CD4-positive, alpha-beta T cell (primary cell): ENCODE measurements around the gene STRAP. TPM values are rescaled to one million over a fixed set of nuclear protein-coding genes. Genes with fewer than 3 reads are reported as not detected.

Experiments
- ATAC-seq: fragments of 200-7000 bp; cut with Tn5 transposase; one replicate; pipeline ENCODE4 v1.10.0; 2022; ENCODE audit warnings: mild to moderate bottlenecking; ENCODE audit not compliant: poor library complexity
- CTCF ChIA-PET: fragments of 350-600 bp; sonication (Branson Sonifier 250); formaldehyde crosslinking; loops from one replicate; lab custom pipeline; 2021; ENCODE audit warnings: antibody characterized with exemption, inconsistent platforms; lab: Charles Lee
- POLR2A ChIA-PET: fragments of 350-600 bp; sonication (Branson Sonifier 250); formaldehyde crosslinking; loops from one replicate; lab custom pipeline; 2021; ENCODE audit warnings: antibody characterized with exemption, inconsistent platforms; lab: Charles Lee
- DNase-seq, 14 experiments: peaks; one replicate each; pipeline ENCODE4 v3.0.0-alpha.2; 2013 to 2020; ENCODE audit warnings: mixed read lengths in 2 of 14
- H3K27ac ChIP-seq, 2 donors: one replicate each; pipeline versions ENCODE4 v1.5.1 to v1.7.0; 2013; ENCODE audit warnings: low read length in 2 of 2, low read depth in 1 of 2, mild to moderate bottlenecking in 1 of 2
- H3K27me3 ChIP-seq, 2 experiments: 1 replicate in 1 of 2; 2 replicates in 1 of 2; pipeline versions ENCODE4 v1.6.1 to v1.7.0; 2013; ENCODE audit warnings: low read length in 2 of 2, control low read depth in 1 of 2, mild to moderate bottlenecking in 1 of 2, moderate library complexity in 1 of 2; ENCODE audit not compliant: insufficient read depth in 2 of 2, control insufficient read depth in 1 of 2
- H3K36me3 ChIP-seq: one replicate; pipeline ENCODE4 v1.6.1; 2013; ENCODE audit warnings: low read length, control low read depth; ENCODE audit not compliant: insufficient read depth
- H3K4me1 ChIP-seq: one replicate; pipeline ENCODE4 v1.6.1; 2013; ENCODE audit warnings: low read length, control low read depth; ENCODE audit not compliant: insufficient read depth
- H3K4me3 ChIP-seq: one replicate; pipeline ENCODE4 v1.5.1; 2013; ENCODE audit warnings: mild to moderate bottlenecking, low read length, moderate library complexity
- H3K9me3 ChIP-seq, 2 experiments: 1 replicate in 1 of 2; 2 replicates in 1 of 2; pipeline versions ENCODE4 v1.6.1 to v1.7.0; 2013; ENCODE audit warnings: low read length in 2 of 2, mild to moderate bottlenecking in 2 of 2, control low read depth in 1 of 2, moderate library complexity in 1 of 2; ENCODE audit not compliant: control insufficient read depth in 1 of 2, insufficient read depth in 1 of 2
- H3K27ac Mint-ChIP-seq: one replicate; pipeline ENCODE4 v1.8.0; 2020; ENCODE audit warnings: mixed read lengths
- H3K27me3 Mint-ChIP-seq: one replicate; pipeline ENCODE4 v1.8.0; 2021; ENCODE audit warnings: mixed read lengths
- H3K36me3 Mint-ChIP-seq: one replicate; pipeline ENCODE4 v1.8.0; 2021; ENCODE audit warnings: low read depth, mixed read lengths
- H3K4me1 Mint-ChIP-seq: one replicate; pipeline ENCODE4 v1.8.0; 2021; ENCODE audit warnings: low read depth, mixed read lengths
- H3K4me3 Mint-ChIP-seq: one replicate; pipeline ENCODE4 v1.8.0; 2020; ENCODE audit warnings: mild to moderate bottlenecking, mixed read lengths
- H3K9me3 Mint-ChIP-seq: one replicate; pipeline ENCODE4 v1.8.0; 2020; ENCODE audit warnings: mixed read lengths
- CTCF ChIP-seq: fragments of 200-600 bp; IDR thresholded peaks from one replicate; pipeline ENCODE4 v1.8.0; 2022; ENCODE audit warnings: antibody characterized with exemption, mild to moderate bottlenecking
- intact Hi-C, 2 experiments: fragments of 100-400 bp; cut with DNase I in 1 of 2; cut with micrococcal nuclease in 1 of 2; formaldehyde crosslinking; loops; one replicate each; pipeline versions ENCODE4 v1.15.1 to v1.9.0; 2023 to 2025; cut with DNase I, micrococcal nuclease
- total RNA-seq, 174 experiments: library from RNA in 2 of 174; stranded (reverse) in 2 of 174; gene quantifications; one replicate each; pipeline ENCODE4 v1.2.3 and lab custom pipeline; 2021 to 2026

The STRAP gene
- total RNA-seq, 2 experiments from 2014 or later = 138 to 140 TPM

- no peak for DNase-seq
- H3K9me3 Mint-ChIP-seq = no peaks in the 10 kb centered on the region
- no peak for ATAC-seq
- intact Hi-C loops = no loop called here
- Histone ChIP-seq H3K4me3 (no peak overlapping the region), H3K27me3 (no peaks in the 10 kb centered on the region), H3K27ac (no peak overlapping the region), H3K9me3 (no peaks in the 10 kb centered on the region), H3K4me1 (no peaks in the 10 kb centered on the region), H3K36me3 (no peaks in the 10 kb centered on the region)
- no peak for TF ChIP-seq CTCF
- ChIA-PET POLR2A (no interaction called here), CTCF (no interaction called here)
- H3K36me3 Mint-ChIP-seq = no peaks in the 10 kb centered on the region
- H3K4me3 Mint-ChIP-seq = no peak overlapping the region
- no peaks in the 10 kb centered on the region for H3K27me3 Mint-ChIP-seq
- H3K4me1 Mint-ChIP-seq = peaks cover 37% of the 10 kb centered on the region
- no peak overlapping the region for H3K27ac Mint-ChIP-seq
Measured at GRCh38 chr12:15919418-15919817, 37.2 kb downstream of the STRAP start.

- peaks cover 20% of the 10 kb centered on the region for H3K4me1 Mint-ChIP-seq
- H3K36me3 ChIP-seq = no peaks in the 10 kb centered on the region
- H3K4me1 ChIP-seq = no peaks in the 10 kb centered on the region
- no peak overlapping the region for H3K27ac ChIP-seq
- no peak for TF ChIP-seq CTCF
- H3K9me3 Mint-ChIP-seq = no peaks in the 10 kb centered on the region
- CTCF ChIA-PET = no interaction called here
- ATAC-seq = no peak
- DNase-seq = no peak
- intact Hi-C loops = no loop called here
- no peaks in the 10 kb centered on the region for H3K36me3 Mint-ChIP-seq
- no peaks in the 10 kb centered on the region for H3K9me3 ChIP-seq
- no peak overlapping the region for H3K4me3 Mint-ChIP-seq
- H3K4me3 ChIP-seq = no peak overlapping the region
- POLR2A ChIA-PET = no interaction called here
- no peak overlapping the region for H3K27ac Mint-ChIP-seq
- H3K27me3 Mint-ChIP-seq = no peaks in the 10 kb centered on the region
- H3K27me3 ChIP-seq = no peaks in the 10 kb centered on the region
Measured at GRCh38 chr12:15924956-15925355, 42.8 kb downstream of the STRAP start.

GRCh38 chr12:15928346-15928745, 46.2 kb downstream of the STRAP start:
- Histone ChIP-seq H3K9me3 (no peaks in the 10 kb centered on the region), H3K36me3 (no peaks in the 10 kb centered on the region), H3K4me3 (no peak overlapping the region), H3K27me3 (no peaks in the 10 kb centered on the region), H3K4me1 (no peaks in the 10 kb centered on the region), H3K27ac (no peak overlapping the region)
- intact Hi-C loops = no loop called here
- H3K36me3 Mint-ChIP-seq = peaks cover 6% of the 10 kb centered on the region
- ChIA-PET POLR2A (no interaction called here), CTCF (no interaction called here)
- ATAC-seq (no peak), DNase-seq (no peak)
- H3K27ac Mint-ChIP-seq = no peak overlapping the region
- no peak overlapping the region for H3K4me3 Mint-ChIP-seq
- peaks cover 12% of the 10 kb centered on the region for H3K4me1 Mint-ChIP-seq
- no peak for TF ChIP-seq CTCF
- H3K9me3 Mint-ChIP-seq = no peaks in the 10 kb centered on the region
- H3K27me3 Mint-ChIP-seq = no peaks in the 10 kb centered on the region
